GM12873 (cell line): ENCODE measurements around the gene STX1B.

Experiments used
- TF ChIP-seq, protein P1 (sequence below): IDR thresholded peaks from 2 replicates; pipeline ENCODE4 v1.5.1; 2012; ENCODE audit warnings: low read depth, mild to moderate bottlenecking, moderate library complexity, low read length, control low read depth; ENCODE audit not compliant: insufficient read depth; ENCODE audit errors: missing control alignments

STX1B gene

GRCh38 chr16:31002862-31003341 is 7.5 kb downstream of the STX1B start:
- TF ChIP-seq, protein P1, sequence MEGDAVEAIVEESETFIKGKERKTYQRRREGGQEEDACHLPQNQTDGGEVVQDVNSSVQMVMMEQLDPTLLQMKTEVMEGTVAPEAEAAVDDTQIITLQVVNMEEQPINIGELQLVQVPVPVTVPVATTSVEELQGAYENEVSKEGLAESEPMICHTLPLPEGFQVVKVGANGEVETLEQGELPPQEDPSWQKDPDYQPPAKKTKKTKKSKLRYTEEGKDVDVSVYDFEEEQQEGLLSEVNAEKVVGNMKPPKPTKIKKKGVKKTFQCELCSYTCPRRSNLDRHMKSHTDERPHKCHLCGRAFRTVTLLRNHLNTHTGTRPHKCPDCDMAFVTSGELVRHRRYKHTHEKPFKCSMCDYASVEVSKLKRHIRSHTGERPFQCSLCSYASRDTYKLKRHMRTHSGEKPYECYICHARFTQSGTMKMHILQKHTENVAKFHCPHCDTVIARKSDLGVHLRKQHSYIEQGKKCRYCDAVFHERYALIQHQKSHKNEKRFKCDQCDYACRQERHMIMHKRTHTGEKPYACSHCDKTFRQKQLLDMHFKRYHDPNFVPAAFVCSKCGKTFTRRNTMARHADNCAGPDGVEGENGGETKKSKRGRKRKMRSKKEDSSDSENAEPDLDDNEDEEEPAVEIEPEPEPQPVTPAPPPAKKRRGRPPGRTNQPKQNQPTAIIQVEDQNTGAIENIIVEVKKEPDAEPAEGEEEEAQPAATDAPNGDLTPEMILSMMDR, result no peak

DNA sequence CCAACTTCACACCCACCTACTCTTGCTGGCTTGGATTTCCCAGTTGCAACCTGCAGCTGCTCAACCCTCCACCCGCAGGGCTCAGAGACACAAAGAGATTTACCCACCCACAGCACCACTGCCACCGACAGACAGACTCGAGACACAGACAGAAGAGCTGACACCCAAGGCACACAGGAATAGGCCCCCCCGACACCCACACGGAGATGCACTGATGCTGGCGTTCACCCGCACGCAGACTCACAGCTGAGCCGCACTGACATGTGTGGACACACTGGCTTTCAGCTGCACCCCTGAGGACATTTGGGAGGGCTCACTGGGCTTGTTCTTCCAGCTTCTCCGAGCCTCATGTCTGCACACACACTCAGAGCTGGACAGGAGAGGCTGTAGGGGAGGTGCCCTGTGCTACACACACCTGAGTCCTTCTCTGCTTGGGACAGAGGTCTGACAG is 8.2 kb downstream of the STX1B start:
- TF ChIP-seq, protein P1, result no peak

- TF ChIP-seq, protein P1, result no peak
Measured at GRCh38 chr16:31001507-31002249, 8.8 kb downstream of the STX1B start.

GRCh38 chr16:31000671-31001382 is 9.6 kb downstream of the STX1B start:
- TF ChIP-seq, protein P1, result no peak

DNA sequence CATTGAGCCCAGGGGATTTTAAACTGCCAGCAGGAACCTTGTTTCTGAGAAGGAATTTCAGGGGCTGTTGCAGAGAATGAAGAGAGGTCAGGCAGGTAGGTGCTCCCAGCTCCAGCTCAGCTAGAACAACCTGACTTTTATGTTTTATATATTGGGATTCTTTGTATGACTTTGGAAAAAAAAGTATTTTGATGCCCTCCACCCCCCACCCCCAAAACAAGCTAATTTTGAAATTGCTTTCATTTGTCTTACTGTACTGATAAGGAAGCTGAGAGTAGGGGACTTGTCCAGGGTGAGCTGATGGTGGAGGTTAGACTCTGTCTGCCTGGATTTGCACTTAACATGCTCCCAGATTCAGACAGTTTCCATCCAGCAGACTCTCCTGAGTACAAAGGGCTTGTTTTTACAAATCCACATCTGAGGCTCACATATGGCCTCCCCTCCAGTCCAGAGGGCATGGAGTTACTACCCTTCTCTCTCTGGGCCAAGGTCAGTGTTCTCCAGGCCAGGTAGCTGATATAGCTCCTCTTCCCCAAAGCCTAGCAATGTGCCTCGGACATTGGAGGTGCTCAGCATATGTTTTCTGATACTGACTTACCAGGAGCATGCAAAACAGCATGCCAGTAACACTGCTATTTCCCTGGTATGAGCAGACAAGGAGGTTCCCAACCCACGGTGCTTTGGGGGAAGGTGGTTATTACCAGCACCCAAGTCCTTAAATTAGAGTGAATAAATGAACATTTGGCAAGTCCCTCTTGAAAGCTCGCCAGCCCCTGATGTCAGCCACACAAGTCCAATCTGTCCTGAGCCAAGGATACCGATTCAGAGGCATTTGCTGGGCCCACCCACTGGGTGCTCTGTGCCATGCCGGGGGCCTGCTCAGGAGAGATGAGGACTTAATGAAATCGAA is 11.3 kb downstream of the STX1B start:
- TF ChIP-seq, protein P1, result no peak

- TF ChIP-seq, protein P1, result no peak
Measured at GRCh38 chr16:30997725-30998711, 12.4 kb downstream of the STX1B start.
